GM19035 (cell line): ENCODE data around the gene SLC7A6OS.
"Not testable (repeated sequence)": the region's sequence is repeated elsewhere in the genome, so short reads cannot be mapped to it uniquely, and the experiment has no call there.

ENCODE experiments used
- ATAC-seq: cut with Tn5 transposase; IDR thresholded peaks from one replicate; pipeline ENCODE4 v1.9.1; 2021; ENCODE audit not compliant: unreplicated experiment

The SLC7A6OS gene

DNA sequence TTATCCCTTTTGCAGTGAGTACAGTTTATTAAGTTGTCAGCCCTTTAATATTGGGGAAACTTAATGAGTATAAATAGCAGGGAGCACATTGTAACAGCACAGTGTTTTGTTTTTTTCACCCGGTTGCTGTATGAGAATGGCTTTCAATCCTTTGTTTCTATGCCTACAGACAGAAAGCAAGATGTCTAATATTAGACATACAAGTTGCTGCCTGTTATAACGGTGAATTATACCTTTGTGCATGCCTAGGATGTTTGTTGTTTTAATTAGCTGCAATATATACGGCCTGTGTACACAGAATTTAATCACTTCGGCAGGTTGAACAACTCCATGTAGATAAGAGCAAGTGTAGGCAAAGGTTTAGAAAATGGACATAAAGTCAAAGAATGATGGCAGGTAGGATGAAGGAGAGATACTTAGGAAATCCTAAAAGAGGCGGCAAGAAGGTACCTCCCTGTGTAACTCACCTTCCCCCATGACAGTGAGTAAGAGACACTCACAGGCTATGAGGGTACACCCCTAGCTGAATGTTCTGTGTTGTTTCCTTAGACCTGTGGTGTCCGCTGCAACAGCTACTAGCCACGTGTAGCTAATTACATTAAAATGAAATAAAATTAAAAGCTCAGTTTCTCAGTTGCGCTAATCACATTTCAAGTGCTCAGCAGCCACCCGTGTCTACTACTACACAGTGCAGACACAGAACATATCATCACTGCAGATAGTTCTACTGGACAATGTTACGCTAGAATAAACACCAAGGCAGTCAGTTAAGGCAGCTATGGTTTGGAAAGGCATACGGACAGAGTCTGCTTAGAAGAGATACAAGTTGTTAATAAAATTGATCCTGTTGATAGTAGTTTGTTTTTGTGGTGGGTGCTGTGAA is 10.9 kb downstream of the SLC7A6OS start:
- no peak for ATAC-seq

DNA sequence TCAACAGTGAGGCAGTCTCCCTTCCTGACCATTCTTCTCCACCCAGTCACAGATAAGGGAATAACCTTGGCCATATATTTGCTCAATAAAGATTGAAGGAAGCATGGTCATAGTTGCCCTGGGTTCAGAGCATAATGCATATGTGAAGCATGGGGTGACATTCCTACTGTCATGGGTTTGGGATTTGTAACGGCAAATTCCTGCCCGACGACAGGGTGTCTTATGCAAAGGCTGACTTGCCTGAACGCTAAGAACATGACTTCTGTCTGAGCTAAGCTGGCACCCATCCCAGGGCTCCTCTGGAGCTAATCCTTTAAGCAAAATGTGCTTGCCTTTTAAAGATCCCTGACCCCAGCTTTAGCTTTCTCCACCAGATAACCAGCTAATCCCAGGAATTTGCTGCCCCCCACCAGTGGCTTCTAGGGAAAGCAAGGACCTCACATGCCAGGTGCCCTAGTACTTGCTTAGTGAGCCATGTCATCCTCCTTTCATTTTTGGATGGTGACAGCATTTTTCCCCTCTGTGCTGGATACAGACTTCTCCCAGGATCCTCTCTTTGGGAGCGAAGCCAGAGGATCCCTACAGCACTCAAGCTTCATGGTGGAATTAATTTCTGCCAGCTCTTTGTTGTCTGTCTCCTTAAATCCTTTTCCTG is 11.7 kb downstream of the SLC7A6OS start:
- ATAC-seq: no peak

DNA sequence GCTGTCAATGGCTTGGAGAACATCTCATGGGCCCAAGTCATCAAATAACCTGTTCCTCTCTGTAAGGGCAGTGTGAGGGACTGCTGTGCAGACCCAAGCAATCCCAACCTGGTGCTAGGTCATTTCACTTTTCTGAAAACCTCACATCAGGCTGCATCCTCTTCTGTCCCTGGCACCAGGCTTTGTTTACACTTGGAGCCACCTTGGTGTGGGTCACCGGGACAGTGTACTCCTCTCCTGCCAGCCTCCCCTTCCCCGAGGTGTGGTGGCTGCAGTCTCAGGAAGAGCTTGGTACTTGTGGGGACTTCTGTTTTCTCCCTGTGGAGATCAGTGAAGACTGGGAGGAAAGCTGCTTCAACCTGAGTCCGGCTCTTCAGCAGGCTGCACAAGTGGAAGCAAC is 12.4 kb downstream of the SLC7A6OS start:
- ATAC-seq: no peak

DNA sequence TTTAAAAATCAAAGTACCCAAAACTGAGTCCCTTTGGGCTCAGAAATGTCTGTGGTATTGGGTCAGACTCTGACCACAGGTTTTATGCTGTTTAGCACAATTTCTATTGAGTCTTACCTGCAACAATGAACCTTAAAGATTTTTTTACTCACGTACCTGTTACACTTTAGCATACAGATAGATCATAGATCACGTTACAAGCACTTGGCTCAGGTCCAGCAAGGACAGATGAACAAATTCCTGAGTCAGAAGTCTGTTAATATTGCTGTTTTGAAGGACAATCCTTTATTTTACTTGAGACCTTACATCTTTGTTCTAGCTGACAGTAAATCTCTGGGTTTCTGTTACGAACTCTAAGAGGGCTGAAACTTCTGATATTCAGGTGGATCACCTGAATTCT is 12.8 kb downstream of the SLC7A6OS start:
- ATAC-seq: no peak

DNA sequence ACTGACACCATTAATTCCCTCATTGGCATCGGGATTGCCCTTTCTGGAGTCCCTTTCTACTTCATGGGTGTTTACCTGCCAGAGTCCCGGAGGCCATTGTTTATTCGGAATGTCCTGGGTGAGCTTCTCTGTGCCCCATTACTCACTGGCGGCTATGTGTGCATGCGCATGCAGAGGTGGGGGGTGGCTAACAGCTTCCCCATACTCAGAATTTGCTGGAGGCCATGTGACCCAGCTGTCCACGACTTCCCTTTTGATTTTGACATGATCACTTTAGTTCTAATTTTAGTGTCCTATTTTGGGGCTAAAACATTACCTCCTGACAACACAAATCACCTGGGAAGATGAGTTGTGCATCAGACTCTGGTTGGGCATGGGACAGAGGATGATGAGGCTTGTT is 14.1 kb downstream of the SLC7A6OS start:
- no peak for ATAC-seq

DNA sequence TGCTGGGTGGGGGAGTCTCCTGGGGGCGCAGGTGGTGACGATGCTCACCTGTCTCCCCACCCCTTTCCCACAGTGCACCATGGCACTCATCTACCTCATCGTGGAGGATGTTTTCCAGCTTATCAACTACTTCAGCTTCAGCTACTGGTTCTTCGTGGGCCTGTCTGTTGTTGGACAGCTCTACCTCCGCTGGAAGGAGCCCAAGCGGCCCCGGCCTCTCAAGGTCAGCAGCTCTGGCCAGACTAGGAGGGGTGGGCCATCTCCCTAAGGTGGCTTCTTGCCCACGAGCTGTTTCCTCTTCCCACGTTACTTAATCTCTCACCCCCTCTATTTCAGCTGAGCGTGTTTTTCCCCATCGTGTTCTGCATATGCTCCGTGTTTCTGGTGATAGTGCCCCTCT is 14.5 kb downstream of the SLC7A6OS start:
- no peak for ATAC-seq

DNA sequence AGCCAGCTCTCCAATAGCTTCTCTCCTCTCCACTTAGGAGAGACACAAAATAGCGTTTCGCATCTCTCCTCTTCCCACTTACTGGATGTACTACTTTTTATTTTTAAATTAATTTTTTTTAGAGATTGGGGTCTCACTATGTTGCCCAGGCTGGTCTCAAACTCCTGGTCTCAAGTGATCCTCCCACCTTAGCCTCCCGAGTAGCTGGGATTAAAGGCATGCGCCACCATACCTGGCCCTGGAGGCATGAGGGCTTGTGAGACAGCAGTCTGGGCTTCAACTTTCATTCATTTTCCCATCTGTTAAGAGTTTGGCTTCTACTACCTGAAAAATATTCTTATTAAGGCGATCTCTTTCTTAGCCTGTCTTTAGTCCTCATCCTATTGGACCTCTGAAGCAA is 18.3 kb downstream of the SLC7A6OS start:
- no peak for ATAC-seq

DNA sequence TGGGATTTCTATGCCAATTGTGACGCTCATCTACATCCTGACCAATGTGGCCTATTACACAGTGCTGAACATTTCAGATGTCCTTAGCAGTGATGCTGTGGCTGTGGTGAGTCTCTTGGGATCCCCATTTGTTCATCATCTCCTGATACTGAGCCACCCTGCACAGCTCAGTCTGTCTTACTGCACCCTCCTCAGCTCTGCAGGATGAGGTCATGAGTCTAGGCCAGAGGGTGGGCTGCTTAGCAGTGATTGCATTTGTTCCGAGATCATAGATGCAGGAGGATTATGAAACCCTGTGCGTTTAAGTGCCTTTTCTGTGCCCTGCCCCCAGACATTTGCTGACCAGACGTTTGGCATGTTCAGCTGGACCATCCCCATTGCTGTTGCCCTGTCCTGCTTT is 19.5 kb downstream of the SLC7A6OS start:
- no peak for ATAC-seq

DNA sequence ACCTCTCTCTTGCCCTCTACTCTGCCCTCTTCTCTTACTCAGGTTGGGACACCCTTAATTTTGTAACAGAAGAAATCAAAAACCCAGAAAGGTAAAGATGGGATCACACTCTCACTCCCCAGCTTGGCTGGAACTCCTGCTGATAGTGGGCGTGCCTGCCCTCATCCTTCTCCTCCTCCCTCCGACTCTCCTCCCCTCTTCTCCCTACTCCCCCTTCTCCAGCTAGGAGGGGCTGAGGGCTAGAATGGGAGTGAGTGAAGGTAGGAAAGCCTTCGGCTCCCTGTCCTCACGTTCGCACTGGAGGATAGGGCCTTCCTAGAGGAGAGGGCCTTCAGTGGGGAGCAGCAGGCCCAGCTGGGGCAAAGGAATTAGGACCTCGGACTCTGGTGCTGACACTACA is 20.3 kb downstream of the SLC7A6OS start:
- ATAC-seq: no peak

DNA sequence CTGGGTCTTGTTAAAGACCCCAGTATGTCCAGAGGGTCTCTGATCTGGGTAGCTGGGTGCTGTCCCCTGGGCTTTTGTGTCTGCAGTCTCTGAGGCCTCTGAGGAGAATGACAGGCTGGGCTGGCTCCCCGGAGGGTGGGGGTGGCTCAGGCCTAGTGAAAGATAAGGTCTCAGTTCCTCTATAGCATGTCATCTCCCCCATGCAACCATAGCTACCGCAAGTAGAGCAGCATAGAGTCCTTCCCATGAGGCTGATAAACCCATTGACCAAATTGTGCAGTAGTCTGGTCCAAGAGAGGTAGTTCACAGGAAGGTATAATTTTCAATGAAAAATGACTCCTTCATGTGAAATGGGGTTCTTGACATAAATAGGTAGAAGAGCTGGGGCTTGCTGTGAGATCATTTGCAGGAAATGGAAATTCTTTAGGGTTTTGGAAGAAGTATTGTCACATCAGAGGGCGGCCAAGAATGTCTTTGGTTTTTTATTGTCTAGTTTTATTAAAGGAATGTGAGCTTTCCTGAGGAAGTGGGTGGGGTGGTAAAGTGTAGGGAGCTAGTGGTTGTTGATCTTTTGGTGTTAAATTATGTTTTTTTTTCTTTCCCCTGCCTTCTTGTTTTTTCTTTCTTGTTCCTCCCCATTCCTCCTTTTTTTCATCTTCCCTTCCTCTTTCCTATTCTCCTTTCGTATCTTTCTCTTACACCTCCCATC is 21.0 kb downstream of the SLC7A6OS start:
- ATAC-seq: peak; percentile 79

DNA sequence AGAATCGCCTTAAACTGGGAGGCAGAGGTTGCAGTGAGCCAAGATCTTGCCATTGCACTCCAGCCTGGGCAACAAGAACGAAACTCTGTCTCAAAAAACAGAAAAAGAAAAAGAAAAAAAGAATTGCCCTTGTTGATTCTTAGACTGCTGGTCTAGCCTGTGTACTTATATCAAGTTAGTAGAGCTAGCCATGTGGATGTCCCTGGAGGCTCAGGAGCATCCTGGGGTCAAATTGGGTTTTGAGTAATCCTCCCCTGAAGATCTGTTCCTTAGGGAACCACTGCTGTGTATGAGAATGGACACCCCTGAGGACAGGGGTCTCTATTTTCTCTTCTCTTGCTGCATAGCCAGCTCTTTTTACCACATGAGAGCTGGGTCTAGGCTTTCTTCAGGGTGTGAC is 21.5 kb downstream of the SLC7A6OS start:
- ATAC-seq: no peak

DNA sequence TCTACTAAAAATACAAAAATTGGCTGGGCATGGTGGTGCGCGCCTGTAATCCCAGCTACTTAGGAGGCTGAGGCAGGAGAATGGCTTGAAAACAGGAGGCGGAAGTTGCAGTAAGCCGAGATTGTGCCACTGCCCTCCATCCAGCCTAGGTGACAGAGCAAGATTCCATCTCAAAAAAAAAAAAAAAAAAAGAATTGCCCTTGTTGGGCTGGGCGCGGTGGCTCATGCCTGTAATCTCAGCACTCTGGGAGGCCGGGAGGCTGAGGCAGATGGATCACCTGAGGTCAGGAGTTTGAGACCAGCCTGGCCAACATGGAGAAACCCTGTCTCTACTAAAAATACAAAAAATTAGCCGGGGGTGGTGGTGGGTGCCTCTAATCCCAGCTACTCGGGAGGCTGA is 21.9 kb downstream of the SLC7A6OS start:
- ATAC-seq: not testable (repeated sequence)

DNA sequence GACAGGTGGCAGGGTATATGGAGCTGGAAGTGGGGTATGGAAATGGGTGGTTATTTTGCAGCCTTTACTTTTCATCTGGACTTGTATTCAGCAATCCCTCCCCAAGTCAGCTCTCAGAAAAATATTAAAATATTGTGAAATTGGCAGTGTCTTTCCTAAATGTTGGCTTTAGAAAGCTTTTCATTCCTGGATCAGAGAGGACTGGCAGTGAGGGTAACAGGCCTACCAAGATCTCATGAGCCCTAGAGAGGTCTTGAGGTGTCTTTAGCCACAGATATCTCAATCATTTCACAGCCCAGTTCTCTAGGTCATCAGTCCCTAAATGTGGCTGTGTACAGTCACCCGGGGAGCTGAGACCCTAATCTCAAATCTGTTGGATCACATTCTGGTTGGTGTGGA is 22.5 kb downstream of the SLC7A6OS start:
- no peak for ATAC-seq

DNA sequence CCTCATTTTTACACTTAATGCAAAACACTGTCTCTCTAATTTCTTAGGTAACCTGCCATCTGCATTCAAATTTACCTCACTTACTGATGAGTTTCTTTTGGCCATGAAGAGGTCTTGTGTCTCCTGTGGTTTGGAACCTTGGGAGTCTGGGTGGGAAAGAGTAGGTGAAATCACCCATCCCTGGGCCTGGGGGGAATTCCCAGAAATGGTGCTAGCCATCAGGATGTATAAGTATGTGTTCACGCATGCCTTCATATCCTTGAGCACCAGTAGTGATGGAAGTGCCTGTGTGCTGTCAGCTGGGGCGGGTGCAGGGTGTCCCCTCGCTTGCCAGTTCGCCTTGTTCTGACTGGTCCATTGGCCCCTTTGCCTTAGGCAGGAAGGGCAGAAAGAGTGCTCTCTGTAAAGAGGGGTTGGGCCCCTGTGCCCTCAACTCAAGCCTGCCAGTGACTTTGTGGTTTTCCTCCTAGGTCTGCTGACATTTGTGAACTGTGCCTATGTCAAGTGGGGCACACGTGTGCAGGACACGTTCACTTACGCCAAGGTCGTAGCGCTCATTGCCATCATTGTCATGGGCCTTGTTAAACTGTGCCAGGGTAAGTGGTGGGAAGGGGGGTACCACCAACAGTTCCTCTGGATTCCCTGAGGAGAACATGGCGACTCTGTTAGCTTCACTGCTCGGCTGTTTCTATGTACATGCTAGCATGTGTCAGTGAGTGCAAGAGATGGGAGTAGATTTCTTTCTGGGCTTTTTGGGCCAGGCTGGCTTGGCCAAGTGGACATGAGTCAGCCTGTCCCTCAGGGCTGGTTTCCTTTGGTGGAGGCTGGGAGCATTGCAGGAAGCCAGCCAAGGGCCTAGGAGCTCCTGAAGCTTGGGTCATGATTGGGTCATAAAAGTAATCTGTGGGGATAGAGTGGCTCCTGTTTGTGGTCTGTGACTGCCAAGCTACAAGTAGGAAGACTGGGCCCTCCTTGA is 23.2 kb downstream of the SLC7A6OS start:
- no peak for ATAC-seq

DNA sequence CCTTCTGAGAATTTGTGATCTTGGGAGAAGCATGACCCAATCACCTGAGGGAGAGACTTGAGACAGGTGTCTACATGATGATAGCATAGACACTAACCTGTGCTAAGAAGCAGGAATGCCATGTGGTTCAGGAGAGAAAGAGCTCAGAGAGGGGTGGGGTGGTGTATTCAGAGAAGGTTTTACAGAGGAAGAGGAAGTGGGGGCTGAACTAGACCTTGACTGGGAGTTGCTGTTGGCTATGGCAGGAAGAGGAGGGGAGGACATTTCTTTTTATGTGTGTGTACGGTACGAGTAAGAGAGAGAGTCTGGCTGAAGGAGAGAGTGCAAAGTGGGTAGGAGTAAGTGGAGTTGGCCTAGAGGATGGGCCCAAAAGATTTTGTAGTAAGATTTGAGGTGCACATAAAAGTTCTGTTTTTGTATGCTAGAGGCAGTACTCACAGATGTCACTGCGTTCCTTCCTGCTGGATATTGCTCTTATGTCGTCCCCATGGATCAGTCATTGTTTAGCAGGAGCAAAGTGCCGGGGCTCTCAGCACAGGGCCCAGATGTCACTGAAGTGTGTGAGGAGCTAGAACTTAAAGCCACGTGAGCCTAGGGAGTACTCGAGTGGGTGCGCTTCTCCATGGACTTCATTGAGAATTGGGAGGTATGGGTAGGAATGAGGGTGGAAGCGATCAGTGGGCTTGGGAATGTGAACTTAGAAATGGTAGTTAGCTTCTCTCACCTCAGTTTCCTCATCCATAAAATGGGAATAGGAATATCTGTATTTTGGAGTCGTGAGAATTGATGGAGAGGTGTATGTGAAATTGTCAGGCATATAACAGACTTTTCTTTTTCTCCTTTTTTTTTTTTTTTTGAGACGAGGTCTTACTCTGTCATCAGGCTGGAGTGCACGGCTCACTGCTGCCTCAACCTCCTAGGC is 24.3 kb downstream of the SLC7A6OS start:
- ATAC-seq: no peak

DNA sequence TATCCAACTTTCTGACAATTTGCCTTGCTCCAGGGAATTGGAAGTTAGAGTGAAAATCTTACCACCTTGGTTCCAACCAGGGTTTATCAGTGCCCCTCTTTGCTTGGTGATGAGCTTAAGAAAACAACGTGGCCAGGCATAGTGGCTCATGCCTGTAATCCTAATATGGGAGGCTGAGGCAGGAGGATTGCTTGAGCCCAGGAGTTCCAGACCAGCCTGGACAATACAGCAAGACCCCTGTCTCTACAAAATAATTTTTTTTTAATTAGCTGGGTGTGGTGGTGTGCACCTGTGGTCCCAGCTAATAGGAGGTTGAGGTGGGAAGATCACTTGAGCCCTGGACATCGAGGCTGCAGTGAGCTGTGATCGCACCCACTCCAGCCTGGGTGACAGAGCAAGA is 25.1 kb downstream of the SLC7A6OS start:
- ATAC-seq: no peak

DNA sequence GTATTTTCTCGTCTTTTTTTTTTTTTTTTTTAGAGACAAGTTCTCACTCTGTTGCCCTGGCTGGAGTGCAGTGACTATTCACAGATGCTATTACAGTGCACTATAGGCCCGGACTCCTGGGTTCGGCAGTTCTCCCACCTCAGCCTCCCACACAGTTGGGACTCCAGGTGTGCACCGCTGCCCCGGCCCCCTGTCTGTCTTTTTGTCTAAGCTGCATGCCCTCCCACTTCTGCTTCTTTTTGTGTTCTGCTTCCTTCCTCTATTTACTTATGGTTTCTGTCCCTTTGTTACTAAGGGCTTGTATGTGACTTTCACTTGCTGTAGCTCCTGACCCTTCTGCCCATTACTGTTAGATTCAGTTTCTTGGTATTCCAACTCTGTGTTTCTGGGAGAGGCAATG is 25.9 kb downstream of the SLC7A6OS start:
- peak; percentile 44 for ATAC-seq

DNA sequence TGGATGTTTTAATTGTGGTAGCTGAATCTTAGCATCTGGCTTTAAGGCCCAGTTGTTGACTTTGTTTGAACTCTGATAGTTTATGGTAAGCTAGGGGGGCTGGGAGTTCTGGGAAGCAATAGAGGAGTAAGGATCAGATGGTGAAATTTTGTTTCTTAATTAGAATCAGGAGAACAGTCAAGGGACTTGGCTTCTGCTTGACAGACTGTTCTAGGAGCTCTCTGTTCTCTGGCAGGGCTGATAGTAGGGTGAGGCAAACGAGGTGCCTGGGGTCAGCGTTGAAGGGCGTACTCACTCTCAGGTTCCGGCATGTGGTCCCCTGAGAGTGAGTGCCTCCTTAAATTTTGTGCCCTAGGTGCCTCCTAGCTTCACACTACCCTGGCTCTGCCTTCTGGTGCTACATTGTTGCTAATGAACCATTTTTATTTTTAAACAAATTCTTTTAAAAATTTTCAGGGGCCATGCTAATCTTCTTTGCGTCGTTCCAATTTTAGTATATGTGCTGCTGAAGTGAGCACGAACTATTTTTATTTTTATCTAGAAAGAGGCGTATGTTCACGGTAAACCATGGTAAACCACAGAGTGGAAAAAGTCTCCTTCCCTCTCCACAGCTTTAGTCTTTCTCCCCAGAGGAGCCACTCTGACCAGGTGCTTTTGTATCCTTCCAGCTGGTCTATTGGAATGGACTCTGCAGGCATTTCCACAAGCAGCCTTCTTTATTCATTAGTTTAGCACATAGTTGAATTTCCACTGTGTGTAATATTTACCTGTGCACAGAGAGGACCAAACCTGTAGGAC is 26.7 kb downstream of the SLC7A6OS start:
- ATAC-seq: peak; percentile 35

DNA sequence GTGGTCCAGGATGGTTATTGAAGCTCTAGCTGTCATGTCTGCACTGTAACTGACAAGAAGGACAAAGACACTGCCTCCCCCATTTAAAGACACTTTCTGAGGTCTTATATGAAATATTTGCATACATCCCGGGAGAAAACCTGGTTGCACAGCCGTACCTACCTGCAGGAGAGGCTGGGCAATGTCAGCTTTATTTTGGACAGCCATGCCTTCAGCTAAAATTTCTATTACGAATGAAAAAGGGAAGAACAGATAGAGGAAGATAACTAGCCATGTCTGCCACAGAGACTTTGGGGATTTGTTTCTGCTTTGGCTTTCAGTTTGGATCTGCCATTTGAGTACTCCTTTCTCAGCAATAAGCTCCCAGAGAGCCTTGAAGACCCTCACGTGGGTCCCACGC is 27.4 kb downstream of the SLC7A6OS start:
- no peak for ATAC-seq
